Hematopoietic multipotent progenitor cell treated with erythropoietin and hydrocortisone succinate and interleukin-3 and kit ligand, for 8 days (in vitro differentiated cells): ENCODE results near the gene NTSR1.
A peak's percentile ranks its signal among the peaks of the same experiment; 100 is the strongest.

Source experiments
- DNase-seq: peaks from one replicate; pipeline ENCODE4 v3.0.0-alpha.2; 2015

NTSR1 gene

DNA sequence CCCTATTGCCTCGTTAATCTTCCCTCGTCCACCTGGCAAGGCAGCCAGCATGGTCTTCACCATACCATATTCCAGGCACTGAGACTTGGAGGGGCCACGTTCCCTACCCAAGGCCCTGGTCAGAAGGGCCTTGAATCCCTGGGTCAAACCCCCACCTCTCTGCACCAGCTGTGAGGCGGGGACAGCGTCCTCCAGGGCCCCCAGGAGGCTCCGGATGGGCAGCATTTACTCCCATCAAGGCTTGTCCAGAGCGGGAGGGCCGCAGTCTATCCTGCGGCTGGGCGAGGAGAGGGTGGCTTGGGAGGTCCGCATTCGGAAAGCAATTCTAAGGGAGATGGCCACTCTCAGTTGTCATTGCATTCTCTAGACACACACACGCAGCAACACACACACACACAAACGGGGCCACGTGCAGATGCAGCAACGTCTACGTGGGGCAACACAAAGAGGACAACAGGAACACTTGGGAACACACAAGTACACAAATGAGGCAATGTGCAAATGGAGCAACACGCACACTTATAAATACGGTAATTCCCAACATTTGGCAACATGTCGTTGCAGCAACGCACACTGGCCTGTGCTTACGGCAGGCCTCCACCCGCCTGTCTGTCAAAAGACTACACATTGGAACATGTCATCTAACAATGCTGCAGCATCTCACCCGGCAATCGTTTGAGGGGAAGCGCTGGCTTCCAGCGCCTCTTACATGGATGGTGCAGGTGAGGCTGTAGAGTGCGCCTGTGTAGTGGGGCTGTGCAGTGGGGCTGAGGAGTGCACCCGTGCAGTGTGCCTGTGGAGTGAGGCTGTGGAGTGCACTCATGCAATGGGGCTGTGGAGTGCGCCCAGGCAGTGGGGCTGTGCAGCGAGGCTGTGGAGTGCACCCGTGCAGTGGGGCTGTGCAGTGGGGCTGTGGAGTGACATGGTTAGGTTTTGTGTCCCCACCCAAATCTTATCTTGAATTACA is 12.9 kb upstream of the NTSR1 start:
- no peak for DNase-seq

DNA sequence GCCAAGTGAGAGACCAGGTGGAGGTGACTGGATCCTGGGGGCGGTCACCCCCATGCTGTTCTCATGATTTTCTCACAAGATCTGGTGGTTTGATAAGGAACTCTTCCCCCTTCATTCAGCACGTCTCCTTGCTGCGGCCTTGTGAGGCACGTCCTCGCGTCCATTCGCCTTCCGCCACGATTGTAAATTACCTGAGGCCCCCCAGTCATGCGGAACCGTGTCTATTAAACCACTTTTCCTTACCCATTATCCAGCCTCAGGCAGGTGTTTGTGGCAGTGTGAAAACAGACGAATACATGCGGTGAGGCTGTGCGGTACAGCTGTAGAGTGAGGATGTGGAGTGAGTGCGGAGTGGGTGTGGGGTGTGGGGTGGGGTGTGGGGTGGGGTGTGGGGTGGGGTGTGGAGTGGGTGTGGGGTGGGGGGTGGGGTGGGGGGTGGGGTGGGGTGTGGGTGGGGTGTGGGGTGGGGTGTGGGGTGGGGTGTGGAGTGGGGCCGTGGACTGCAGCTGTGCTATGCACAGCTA is 12.1 kb upstream of the NTSR1 start:
- no peak for DNase-seq

- no peak for DNase-seq
Measured at GRCh38 chr20:62696989-62697388, 11.6 kb upstream of the NTSR1 start.

- DNase-seq, result no peak
Measured at GRCh38 chr20:62697468-62697912, 11.1 kb upstream of the NTSR1 start.

DNA sequence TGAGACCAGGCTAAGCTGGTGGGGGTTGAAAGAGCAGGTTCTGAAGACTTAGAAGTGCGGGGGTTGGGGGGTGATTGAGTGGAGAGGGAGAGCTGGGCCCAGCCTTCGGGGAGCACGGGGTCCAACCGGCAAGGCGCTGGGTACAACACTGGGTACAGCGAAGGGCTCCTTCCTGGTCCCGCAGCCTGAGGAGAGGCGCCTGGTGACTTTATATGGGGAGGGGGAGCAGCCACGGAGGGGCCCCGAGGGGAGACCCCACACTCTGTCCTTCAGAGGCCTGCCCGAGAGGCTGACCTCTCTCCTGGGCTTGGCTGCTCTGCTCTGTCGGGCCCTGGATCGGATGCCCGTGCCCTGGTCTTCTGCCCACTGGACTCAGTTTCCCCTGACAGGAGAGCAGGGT is 10.4 kb upstream of the NTSR1 start:
- DNase-seq, result no peak

GRCh38 chr20:62699296-62699695 is 9.3 kb upstream of the NTSR1 start:
- no peak for DNase-seq

- DNase-seq, result no peak
Measured at GRCh38 chr20:62699741-62700140, 8.9 kb upstream of the NTSR1 start.

GRCh38 chr20:62700261-62700930 is 8.2 kb upstream of the NTSR1 start:
- no peak for DNase-seq

DNA sequence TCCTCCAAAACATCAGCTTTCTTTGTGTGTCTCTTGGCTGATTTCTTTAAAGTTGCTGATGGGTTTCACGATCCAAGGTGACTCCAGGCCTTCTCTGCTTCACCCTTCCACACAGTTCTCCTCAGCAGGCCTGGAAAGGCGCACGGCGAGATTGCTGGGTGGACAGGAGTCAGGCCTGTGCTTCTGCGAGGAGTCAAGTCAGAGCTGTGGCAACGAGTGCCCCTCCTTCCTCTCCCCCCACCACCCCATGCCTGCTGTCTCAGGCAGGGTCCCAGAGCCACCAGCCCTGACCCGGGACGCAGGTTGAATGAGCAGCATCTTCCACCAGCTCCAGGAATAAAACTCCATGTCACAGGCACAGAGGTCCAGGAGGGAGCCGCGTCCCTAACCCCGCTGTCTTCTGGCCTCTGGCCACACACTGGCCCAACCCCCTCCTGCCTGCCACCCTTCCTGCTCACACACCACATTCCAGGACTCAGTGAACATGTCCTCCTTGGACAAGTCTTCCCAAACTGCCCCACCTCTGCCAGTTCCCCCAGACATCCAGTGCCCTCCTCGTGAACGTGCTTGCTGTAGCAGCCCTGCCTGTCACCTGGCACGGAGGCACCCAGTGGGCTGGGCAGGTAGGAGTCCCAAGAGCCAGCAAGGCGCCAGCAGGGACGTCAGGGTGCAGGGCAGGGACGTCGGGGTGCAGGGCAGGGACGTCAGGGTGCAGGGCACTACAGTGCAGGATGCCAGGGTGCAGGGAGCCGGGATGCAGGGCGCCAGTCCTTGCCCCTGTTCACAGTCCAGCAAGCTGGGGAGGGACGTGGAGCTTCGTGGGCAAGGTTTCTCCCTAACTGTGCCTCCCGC is 7.2 kb upstream of the NTSR1 start:
- DNase-seq, result no peak

DNA sequence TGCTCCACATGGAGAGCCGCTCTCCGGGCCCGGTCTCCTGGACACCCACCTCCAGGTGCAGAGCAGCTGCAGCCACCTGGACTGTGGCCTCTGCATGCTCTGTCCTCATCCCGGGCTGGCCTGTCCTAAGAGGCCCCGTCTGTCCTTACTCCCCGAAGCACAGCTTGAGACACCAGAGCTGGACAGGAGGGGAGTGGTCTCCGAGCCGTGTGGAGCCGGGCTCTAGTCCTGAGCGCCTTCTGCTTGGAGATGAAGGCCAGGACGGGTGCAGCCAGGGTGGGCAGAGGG is 6.7 kb upstream of the NTSR1 start:
- DNase-seq, result no peak

- peak; percentile 8 for DNase-seq
Measured at GRCh38 chr20:62702895-62703852, 5.5 kb upstream of the NTSR1 start.

DNA sequence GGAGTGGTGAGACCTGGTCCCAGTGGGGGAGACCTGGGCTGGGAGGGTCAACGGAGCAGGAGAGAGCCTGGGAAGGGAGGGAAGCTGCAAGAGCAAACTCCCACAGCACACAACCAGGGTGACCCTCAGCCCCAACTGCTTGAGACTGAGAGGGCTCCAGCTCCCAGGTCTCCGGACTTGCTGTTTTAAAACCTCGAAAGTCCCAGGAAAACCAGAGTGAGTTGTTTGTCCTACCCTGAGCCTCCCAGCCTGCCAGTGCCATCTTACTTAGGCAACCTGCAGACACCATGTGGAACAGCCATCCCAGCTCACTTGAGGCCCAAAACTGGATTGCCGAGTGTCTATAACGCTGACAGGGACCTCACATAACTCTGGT is 4.8 kb upstream of the NTSR1 start:
- DNase-seq, result no peak

GRCh38 chr20:62704341-62704948 is 4.2 kb upstream of the NTSR1 start:
- no peak for DNase-seq

- DNase-seq, result no peak
Measured at GRCh38 chr20:62705627-62706026, 3.0 kb upstream of the NTSR1 start.

DNA sequence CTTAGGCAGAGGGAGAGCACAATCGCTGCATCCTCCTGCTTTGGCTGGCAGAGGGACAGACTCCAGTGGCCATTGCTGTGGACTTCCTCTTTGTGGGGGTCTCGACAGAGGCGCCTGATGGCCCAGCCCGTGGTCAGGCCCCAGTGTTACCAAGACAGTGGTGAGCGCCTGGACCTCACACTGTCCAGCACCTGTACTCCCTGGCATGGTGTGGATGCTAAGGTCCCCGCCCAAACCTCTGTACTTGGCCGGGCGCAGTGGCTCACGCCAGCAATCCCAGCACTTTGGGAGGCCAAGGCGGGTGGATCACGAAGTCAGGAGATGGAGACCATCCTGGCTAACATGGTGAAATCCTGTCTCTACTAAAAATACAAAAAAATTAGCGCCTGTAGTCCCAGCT is 2.3 kb upstream of the NTSR1 start:
- DNase-seq, result no peak

DNA sequence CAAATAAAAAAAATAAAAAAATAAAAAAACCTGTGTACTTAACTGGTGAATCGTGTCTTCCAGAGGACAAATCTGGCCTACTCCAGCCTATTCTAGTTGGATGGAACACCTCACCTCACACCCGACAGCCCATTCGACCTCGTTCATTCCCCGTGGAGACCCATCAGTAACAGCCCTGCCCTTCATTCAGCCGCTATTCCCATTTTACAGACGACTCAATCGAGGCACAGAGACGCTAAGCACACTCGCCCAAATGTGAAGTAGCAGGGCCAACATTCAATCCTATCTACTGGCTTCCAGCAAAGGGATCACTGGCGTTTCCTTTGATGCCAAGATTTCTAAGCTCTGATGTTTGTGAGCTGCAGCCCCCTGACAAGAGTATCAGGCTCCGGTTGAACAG is 1.8 kb upstream of the NTSR1 start:
- no peak for DNase-seq

DNA sequence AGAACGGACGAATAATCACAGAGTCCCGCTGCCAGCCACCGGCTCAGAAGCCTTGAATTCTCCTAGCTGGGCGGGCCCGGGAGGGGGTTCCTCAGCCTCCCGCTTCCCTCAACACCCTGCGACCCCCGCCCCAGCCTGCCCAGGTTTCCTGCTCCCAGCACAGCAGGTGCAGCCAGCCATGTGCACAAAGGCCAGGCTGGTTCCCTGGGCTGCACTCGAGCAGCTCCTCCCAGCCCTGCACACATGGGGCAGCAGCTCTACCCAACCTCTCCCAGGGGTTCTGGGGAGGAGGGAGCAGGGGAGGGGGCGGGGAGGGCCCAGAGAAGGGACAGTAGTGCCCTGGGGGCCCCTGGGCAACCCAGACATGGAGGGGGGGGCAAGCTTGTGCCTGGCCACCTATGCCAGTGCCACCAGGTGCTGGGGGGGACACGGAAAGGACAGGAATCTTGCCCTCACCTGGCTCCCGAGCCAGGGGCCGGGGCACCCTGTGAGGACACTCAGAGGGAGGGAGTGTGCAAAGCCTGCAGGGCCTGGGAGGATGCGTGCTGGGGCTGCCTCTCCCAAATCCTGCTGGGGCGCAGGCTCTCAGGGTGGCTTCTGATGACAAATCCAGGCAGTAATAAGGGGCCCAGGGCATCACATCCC is 1.2 kb upstream of the NTSR1 start:
- no peak for DNase-seq

GRCh38 chr20:62707921-62708521 is 615 bp upstream of the NTSR1 start:
- no peak for DNase-seq

DNA sequence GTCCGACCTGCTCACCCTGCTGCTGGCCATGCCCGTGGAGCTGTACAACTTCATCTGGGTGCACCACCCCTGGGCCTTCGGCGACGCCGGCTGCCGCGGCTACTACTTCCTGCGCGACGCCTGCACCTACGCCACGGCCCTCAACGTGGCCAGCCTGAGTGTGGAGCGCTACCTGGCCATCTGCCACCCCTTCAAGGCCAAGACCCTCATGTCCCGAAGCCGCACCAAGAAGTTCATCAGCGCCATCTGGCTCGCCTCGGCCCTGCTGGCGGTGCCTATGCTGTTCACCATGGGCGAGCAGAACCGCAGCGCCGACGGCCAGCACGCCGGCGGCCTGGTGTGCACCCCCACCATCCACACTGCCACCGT is 885 bp downstream of the NTSR1 start:
- DNase-seq, result no peak

DNA sequence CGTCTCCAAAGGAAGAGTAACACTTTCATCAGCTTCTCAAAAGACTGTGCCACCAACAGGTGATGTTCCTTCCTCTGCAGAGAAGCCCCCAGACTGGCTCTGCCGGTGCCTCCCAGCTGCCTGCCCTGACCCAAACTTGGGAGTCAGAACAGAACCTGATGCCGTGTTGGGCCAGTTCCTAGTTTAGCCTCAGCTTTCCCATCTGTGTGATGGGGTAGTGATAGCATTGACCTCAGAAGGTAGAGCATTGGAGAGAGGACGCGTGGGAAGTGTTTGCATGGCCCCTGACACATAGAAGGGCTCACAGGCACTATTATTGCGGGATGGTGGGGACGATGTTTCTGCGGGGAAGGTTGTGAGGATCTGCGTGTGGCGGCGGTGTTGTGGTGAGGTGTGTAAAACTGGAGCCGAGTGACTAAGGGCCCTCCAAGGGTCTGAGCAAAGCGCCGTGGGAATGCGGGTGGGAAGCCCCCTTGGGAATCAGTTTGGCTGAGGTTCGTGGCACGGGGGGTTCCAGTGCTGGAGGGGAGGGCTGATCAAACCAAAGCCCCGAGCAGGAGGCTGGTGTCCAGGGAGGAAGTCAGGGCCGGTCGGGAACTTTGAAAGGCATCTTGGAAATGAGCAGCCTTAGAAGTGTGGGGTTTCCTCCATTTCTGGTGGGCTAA is 1.7 kb downstream of the NTSR1 start:
- DNase-seq, result no peak
